ENCODE measurements around the gene COMMD8. TPM values are rescaled to one million over a fixed set of nuclear protein-coding genes. Genes with fewer than 3 reads are reported as not detected.

Gene COMMD8
- total RNA-seq, 1 donor from 2014 or later: 15.7 TPM

DNA sequence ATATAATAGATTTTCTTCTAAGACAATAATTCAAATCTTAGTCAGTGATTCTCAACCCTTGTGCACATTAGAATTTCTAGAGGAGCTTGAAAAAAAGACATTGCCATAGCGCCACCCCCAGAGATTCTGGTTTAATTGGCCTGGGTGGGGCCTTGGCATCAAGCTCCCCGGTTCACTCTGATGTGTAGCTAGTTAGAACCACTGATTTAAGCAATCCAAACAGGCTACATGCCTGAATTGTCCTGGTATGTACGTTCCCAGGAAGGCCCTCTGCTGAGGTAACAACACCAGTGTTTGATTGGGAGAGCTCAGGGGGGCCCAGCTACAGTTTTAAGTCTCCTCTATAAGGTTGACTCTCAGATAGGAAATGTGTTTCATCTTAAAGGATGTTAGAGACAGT is 20.2 kb upstream of the COMMD8 start:
- TF ChIP-seq CTCF (IDR thresholded peaks at IDR 0.05): no peak
- DNase-seq (ENCODE audit: low spot score): no peak

DNA sequence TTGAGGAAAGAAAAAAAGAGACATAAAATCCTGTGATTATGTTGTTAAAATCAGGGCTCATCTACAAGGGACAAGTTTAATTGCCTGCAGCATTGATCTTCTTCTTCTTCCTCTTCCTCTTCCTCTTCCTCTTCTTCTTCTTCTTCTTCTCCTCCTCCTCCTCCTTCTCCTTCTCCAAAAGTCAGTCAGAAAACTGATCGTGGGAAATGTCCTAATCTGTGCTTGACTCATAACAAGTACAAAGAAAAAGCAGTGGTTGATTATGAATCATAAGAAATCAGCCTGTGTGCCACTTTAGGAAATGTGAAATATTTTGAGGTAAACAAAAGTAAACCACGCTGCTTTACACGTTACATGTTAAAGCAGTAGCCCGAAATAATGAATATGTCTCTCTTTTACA is 18.8 kb upstream of the COMMD8 start:
- H3K4me1 Mint-ChIP-seq (ENCODE audit: low read depth): peaks cover 24% of the 10 kb centered on the region
- TF ChIP-seq CTCF (IDR thresholded peaks at IDR 0.05): no peak
- no peaks in the 10 kb centered on the region for H3K36me3 Mint-ChIP-seq (ENCODE audit: low read depth)
- no peaks in the 10 kb centered on the region for H3K27me3 Mint-ChIP-seq (ENCODE audit: low read depth)
- H3K4me3 Mint-ChIP-seq (ENCODE audit: unreplicated experiment): no peak overlapping the region
- DNase-seq (ENCODE audit: low spot score): no peak
- peak overlapping the region; percentile 52 for H3K27ac Mint-ChIP-seq (ENCODE audit: unreplicated experiment)
- H3K9me3 Mint-ChIP-seq (ENCODE audit: low read depth): no peaks in the 10 kb centered on the region

More for the DNA sequence above, 20.2 kb upstream of the COMMD8 start:
- Mint-ChIP-seq H3K4me1 (ENCODE audit: low read depth) (peaks cover 26% of the 10 kb centered on the region), H3K9me3 (ENCODE audit: low read depth) (peaks cover under 1% of the 10 kb centered on the region), H3K27ac (ENCODE audit: unreplicated experiment) (no peak overlapping the region), H3K36me3 (ENCODE audit: low read depth) (peaks cover under 1% of the 10 kb centered on the region), H3K4me3 (ENCODE audit: unreplicated experiment) (no peak overlapping the region), H3K27me3 (ENCODE audit: low read depth) (no peaks in the 10 kb centered on the region)

- Mint-ChIP-seq H3K4me3 (ENCODE audit: unreplicated experiment) (no peak overlapping the region), H3K9me3 (ENCODE audit: low read depth) (no peaks in the 10 kb centered on the region)
- no peak for DNase-seq (ENCODE audit: low spot score)
Measured at GRCh38 chr4:47478804-47479203, 15.3 kb upstream of the COMMD8 start.

GRCh38 chr4:47475411-47475810 is 11.9 kb upstream of the COMMD8 start:
- DNase-seq (ENCODE audit: low spot score): no peak
- H3K27me3 Mint-ChIP-seq (ENCODE audit: low read depth): no peaks in the 10 kb centered on the region
- no peaks in the 10 kb centered on the region for H3K36me3 Mint-ChIP-seq (ENCODE audit: low read depth)
- H3K27ac Mint-ChIP-seq (ENCODE audit: unreplicated experiment): no peak overlapping the region
- H3K9me3 Mint-ChIP-seq (ENCODE audit: low read depth): no peaks in the 10 kb centered on the region
- no peaks in the 10 kb centered on the region for H3K4me1 Mint-ChIP-seq (ENCODE audit: low read depth)
- no peak overlapping the region for H3K4me3 Mint-ChIP-seq (ENCODE audit: unreplicated experiment)
- no peak for TF ChIP-seq CTCF (IDR thresholded peaks at IDR 0.05)

More at GRCh38 chr4:47478804-47479203, 15.3 kb upstream of the COMMD8 start:
- Mint-ChIP-seq H3K4me1 (ENCODE audit: low read depth) (peaks cover 4% of the 10 kb centered on the region), H3K36me3 (ENCODE audit: low read depth) (no peaks in the 10 kb centered on the region), H3K27ac (ENCODE audit: unreplicated experiment) (no peak overlapping the region), H3K27me3 (ENCODE audit: low read depth) (no peaks in the 10 kb centered on the region)
- no peak for TF ChIP-seq CTCF (IDR thresholded peaks at IDR 0.05)

DNA sequence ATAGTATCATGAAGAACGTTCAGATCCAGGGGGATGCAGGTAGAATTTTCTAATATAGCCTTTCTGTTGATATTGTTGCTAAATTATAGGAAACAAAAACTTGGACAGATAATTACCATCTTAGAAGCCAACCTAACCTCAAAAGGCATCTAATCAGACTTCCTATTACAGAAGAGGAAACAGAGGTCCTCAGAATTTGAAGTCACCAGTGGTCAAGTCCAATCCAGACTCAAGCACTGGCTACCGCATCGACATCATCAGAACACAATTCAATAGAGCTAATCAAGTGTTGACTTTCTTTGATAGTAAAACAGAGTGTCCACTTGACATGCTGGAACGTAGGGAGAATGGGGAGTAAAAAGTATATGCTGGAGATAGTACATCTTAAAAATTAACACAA is 11.3 kb upstream of the COMMD8 start:
- H3K9me3 Mint-ChIP-seq (ENCODE audit: low read depth): no peaks in the 10 kb centered on the region
- DNase-seq (ENCODE audit: low spot score): no peak

More for the DNA sequence above, 11.3 kb upstream of the COMMD8 start:
- no peaks in the 10 kb centered on the region for H3K36me3 Mint-ChIP-seq (ENCODE audit: low read depth)
- TF ChIP-seq CTCF (IDR thresholded peaks at IDR 0.05): no peak
- peaks cover 3% of the 10 kb centered on the region for H3K4me1 Mint-ChIP-seq (ENCODE audit: low read depth)
- H3K27me3 Mint-ChIP-seq (ENCODE audit: low read depth): no peaks in the 10 kb centered on the region
- no peak overlapping the region for H3K27ac Mint-ChIP-seq (ENCODE audit: unreplicated experiment)
- no peak overlapping the region for H3K4me3 Mint-ChIP-seq (ENCODE audit: unreplicated experiment)
